OCI-LY7 (cell line): ENCODE measurements around the gene FAAP100. TPM values are rescaled to one million over a fixed set of nuclear protein-coding genes. Genes with fewer than 3 reads are reported as not detected.
"Not testable (repeated sequence)": the region's sequence is repeated elsewhere in the genome, so short reads cannot be mapped to it uniquely, and the experiment has no call there.

Experiments
- BruUV-seq: library from RNA; stranded (reverse); fragments of 400-500 nt; replicated peaks from 2 replicates; lab custom pipeline; 2021; lab: Mats Ljungman, UMichigan
- CTCF ChIA-PET: fragments of 300-600 bp; sonication (Branson Sonifier 250); formaldehyde crosslinking; loops from one replicate; lab custom pipeline; 2022; ENCODE audit warnings: antibody characterized with exemption; ENCODE audit not compliant: unreplicated experiment; lab: Charles Lee
- POLR2A ChIA-PET: fragments of 300-600 bp; sonication (Branson Sonifier 250); formaldehyde crosslinking; loops from one replicate; lab custom pipeline; 2022; ENCODE audit warnings: antibody characterized with exemption; lab: Charles Lee
- DNase-seq: peaks from one replicate; pipeline ENCODE4 v3.0.0-alpha.2; 2015; ENCODE audit warnings: low spot score
- H2AFZ ChIP-seq: fragments of 200-600 bp; sonication (generic), shearing (Covaris generic); 2 replicates; pipeline ENCODE4 v1.6.1; 2014; ENCODE audit warnings: mild to moderate bottlenecking, antibody characterized with exemption, low read length, moderate library complexity
- H3K27ac ChIP-seq: fragments of 200-600 bp; sonication (generic); 2 replicates; pipeline ENCODE4 v1.5.1; 2014; ENCODE audit warnings: mixed run types, low read depth, mild to moderate bottlenecking, moderate library complexity, low read length, inconsistent platforms; ENCODE audit not compliant: poor library complexity, severe bottlenecking
- H3K36me3 ChIP-seq: fragments of 200-600 bp; sonication (generic); 2 replicates; pipeline ENCODE4 v1.6.1; 2014; ENCODE audit warnings: mild to moderate bottlenecking, antibody characterized with exemption, low read length, moderate library complexity, mixed read lengths; ENCODE audit not compliant: insufficient read depth
- H3K4me1 ChIP-seq: fragments of 200-600 bp; sonication (generic); 2 replicates; pipeline ENCODE4 v1.5.1; 2014; ENCODE audit warnings: mild to moderate bottlenecking, low read length; ENCODE audit not compliant: insufficient read depth, poor library complexity, severe bottlenecking
- H3K4me2 ChIP-seq: fragments of 200-600 bp; sonication (generic); 2 replicates; pipeline ENCODE4 v1.6.1; 2014; ENCODE audit warnings: mild to moderate bottlenecking, low read length
- H3K4me3 ChIP-seq: fragments of 200-600 bp; sonication (generic); 2 replicates; pipeline ENCODE4 v1.5.1; 2014; ENCODE audit warnings: mild to moderate bottlenecking, low read depth, low read length; ENCODE audit not compliant: poor library complexity, severe bottlenecking
- H3K79me2 ChIP-seq: fragments of 200-600 bp; sonication (generic); 2 replicates; pipeline ENCODE4 v1.6.1; 2016; ENCODE audit warnings: low read depth, mild to moderate bottlenecking, low read length, moderate library complexity, mixed read lengths; ENCODE audit not compliant: insufficient read depth
- H3K9me2 ChIP-seq: fragments of 200-600 bp; sonication (generic); 2 replicates; pipeline ENCODE4 v1.6.1; 2016; ENCODE audit warnings: mild to moderate bottlenecking, low read length, mixed read lengths; ENCODE audit not compliant: insufficient read depth
- H3K9me3 ChIP-seq: fragments of 200-600 bp; sonication (generic); 2 replicates; pipeline ENCODE4 v1.6.1; 2014; ENCODE audit warnings: mild to moderate bottlenecking, mixed run types, low read length, mixed read lengths
- H4K20me1 ChIP-seq: fragments of 200-600 bp; sonication (generic); 2 replicates; pipeline ENCODE4 v1.6.1; 2014; ENCODE audit warnings: mild to moderate bottlenecking, antibody characterized with exemption, low read length, moderate library complexity, mixed read lengths; ENCODE audit not compliant: insufficient read depth
- EZH2phosphoT487 ChIP-seq: fragments of 200-600 bp; sonication (generic); IDR thresholded peaks from 2 replicates; pipeline ENCODE4 v1.6.1; 2018; ENCODE audit warnings: low read depth, borderline replicate concordance, mild to moderate bottlenecking, mixed run types, antibody characterized with exemption, low read length, moderate library complexity, mixed read lengths
- intact Hi-C: fragments of 100-400 bp; cut with micrococcal nuclease; formaldehyde crosslinking; loops from one replicate; pipeline ENCODE4 v1.10.0; 2022; ENCODE audit not compliant: unreplicated experiment
- total RNA-seq, 2 experiments: library from RNA; depleted of rRNA in 1 of 2; stranded (reverse); fragments of >200 nt in 1 of 2; shearing (Covaris generic) in 1 of 2; gene quantifications; 2 replicates each; pipeline ENCODE4 v1.2.3, GENCODE V29; 2014 to 2022
- TF ChIP-seq, protein P1 (sequence below): fragments of 200-600 bp; sonication (generic); conservative IDR thresholded peaks from 2 replicates; pipeline ENCODE4 v1.5.1; 2014; ENCODE audit warnings: mild to moderate bottlenecking, antibody characterized with exemption, low read length, moderate library complexity, mixed read lengths

FAAP100 gene
- total RNA-seq, 2 experiments from 2014 or later: 65.2 to 74.2 TPM

DNA sequence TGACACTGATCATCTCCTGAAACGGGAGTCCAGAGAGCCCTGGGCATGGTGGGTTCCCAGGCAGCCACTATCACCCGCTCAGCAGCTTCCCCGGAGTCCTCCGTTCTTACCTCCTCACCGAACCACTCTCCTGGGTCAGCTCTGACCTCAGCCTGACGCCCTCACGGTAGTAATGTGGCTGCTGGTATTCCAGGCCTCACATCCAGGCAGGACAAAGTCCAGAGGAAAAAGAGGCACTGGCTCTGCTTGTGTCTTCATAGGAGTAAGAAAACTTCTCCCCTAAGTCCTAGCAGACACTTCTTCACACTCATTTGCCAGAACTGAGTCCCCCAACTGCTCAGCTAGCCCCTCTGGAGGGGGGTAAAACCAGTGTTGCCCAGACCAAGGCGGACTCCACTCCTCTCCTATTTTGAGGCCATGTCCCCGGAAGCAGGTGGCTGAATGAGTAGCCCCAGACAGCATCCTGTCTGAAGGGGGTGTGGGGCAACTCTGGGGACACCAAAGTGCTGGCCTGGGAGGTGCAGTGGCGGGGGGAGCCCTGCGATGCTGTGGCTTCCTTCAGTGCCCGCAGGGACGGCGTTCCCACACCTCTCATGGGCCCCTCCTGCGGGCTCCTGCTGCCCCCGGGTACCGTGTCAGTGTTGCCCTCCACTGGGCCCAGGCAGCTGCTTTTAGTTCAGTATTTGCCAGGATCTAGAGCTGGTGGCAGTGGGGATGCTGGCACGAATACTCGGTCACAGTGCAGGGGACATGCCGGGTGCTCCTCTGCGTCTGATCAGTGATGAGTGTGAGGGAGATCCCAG is 18.6 kb downstream of the FAAP100 start:
- Histone ChIP-seq H3K27ac (peak overlapping the region; percentile 22), H3K79me2 (no peaks in the 10 kb centered on the region), H3K4me2 (peak overlapping the region; percentile 35), H3K4me1 (peaks cover 14% of the 10 kb centered on the region), H2AFZ (no peak overlapping the region), H3K9me2 (no peaks in the 10 kb centered on the region), H3K9me3 (no peaks in the 10 kb centered on the region), H4K20me1 (no peaks in the 10 kb centered on the region), H3K4me3 (no peak overlapping the region), H3K36me3 (no peaks in the 10 kb centered on the region)
- BruUV-seq: no TSS peak
- intact Hi-C loops: no loop called here
- ChIA-PET POLR2A (interaction anchor here (1.0 kb wide), 1 partner anchor 10 kb away, joined by 3 read pairs; no protein-coding TSS in a partner anchor), CTCF (no interaction called here)
- no peak for TF ChIP-seq EZH2phosphoT487
- TF ChIP-seq, protein P1, sequence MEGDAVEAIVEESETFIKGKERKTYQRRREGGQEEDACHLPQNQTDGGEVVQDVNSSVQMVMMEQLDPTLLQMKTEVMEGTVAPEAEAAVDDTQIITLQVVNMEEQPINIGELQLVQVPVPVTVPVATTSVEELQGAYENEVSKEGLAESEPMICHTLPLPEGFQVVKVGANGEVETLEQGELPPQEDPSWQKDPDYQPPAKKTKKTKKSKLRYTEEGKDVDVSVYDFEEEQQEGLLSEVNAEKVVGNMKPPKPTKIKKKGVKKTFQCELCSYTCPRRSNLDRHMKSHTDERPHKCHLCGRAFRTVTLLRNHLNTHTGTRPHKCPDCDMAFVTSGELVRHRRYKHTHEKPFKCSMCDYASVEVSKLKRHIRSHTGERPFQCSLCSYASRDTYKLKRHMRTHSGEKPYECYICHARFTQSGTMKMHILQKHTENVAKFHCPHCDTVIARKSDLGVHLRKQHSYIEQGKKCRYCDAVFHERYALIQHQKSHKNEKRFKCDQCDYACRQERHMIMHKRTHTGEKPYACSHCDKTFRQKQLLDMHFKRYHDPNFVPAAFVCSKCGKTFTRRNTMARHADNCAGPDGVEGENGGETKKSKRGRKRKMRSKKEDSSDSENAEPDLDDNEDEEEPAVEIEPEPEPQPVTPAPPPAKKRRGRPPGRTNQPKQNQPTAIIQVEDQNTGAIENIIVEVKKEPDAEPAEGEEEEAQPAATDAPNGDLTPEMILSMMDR: no peak
- DNase-seq: peak; percentile 49

DNA sequence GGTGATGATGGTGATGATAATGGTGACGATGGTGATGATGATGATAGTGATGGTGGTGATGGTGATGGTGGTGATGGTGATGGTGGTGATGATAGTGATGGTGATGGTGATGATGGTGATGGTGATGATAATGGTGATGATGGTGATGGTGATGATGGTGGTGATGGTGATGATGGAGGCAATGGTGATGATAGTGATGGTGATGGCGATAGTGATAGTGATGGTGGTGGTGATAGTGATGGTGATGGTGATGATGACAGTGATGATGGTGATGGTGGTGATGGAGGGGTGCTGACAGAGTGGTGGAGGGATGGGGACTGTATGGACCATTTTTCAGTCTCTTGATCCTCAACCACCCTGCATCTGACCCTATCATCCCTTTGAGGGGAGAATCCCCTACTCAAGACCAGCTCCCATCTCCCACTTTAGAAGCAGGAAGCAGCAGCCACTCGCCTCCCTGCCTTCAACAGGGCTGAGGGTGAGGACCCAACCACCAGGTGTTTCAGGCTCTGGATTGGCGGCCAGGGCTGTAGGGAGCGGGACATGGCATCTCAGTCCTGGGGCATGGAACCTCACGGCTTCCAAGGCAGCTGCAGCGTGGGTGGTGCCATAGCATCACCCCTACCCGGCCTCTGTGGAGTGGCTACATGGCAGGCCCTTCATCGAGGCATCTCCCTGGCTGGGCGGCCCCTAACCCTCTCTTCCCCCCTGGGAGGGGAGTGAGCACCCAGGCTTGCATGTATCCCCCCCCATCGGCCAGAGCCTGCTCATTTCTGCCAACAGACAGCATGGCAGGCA is 19.5 kb downstream of the FAAP100 start:
- BruUV-seq: no TSS peak
- H3K4me1 ChIP-seq: peaks cover 14% of the 10 kb centered on the region
- H3K27ac ChIP-seq: no peak overlapping the region
- H3K79me2 ChIP-seq: no peaks in the 10 kb centered on the region
- H3K36me3 ChIP-seq: no peaks in the 10 kb centered on the region
- no peak for TF ChIP-seq EZH2phosphoT487
- TF ChIP-seq, protein P1: no peak
- CTCF ChIA-PET: no interaction called here
- POLR2A ChIA-PET: no interaction called here
- no peak overlapping the region for H2AFZ ChIP-seq
- H4K20me1 ChIP-seq: no peaks in the 10 kb centered on the region
- intact Hi-C loops: no loop called here
- no peak overlapping the region for H3K4me3 ChIP-seq
- peak overlapping the region; percentile 35; the same call in 1 of the 2 replicates for H3K4me2 ChIP-seq
- H3K9me2 ChIP-seq: no peaks in the 10 kb centered on the region
- no peak for DNase-seq
- H3K9me3 ChIP-seq: no peaks in the 10 kb centered on the region

DNA sequence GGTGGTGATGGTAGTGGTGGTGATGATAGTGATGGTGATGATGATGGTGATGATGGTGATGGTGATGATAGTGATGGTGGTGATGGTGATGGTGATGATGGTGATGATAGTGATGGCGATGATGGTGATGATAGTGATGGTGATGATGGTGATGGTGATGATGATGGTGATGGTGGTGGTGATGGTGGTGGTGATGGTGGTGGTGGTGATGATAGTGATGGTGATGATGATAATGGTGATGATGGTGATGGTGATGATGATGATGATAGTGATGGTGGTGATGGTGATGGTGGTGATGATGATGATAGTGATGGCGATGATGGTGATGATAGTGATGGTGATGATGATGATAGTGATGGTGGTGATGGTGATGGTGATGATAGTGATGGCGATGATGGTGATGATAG is 20.2 kb downstream of the FAAP100 start:
- H3K36me3 ChIP-seq, POLR2A ChIA-PET, H2AFZ ChIP-seq, H3K4me3 ChIP-seq, DNase-seq, H4K20me1 ChIP-seq, H3K9me2 ChIP-seq, CTCF ChIA-PET, H3K4me2 ChIP-seq, H3K9me3 ChIP-seq, BruUV-seq, H3K27ac ChIP-seq, H3K79me2 ChIP-seq, intact Hi-C loops: not testable (repeated sequence)
- H3K4me1 ChIP-seq: peaks cover 14% of the 10 kb centered on the region

DNA sequence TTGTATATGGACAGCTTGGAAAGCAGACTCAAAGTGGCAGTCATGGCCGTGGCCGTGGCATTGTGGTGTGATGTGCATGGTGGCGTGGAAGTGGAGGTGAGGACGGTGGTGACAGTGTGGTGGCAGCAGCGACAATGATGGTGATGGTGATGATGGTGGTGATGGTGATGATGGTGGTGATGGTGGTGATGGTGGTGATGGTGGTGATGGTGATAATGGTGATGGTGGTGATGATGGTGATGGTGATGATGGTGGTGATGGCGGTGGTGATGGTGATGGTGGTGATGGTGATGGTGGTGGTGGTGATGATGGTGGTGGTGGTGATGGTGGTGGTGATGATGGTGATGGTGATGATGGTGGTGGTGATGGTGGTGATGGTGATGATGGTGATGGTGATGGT is 21.1 kb downstream of the FAAP100 start:
- H3K4me3 ChIP-seq, H3K27ac ChIP-seq, H3K36me3 ChIP-seq, intact Hi-C loops, H3K9me2 ChIP-seq, POLR2A ChIA-PET, H3K79me2 ChIP-seq, H2AFZ ChIP-seq, H3K4me2 ChIP-seq, H3K9me3 ChIP-seq, H4K20me1 ChIP-seq, DNase-seq, CTCF ChIA-PET: not testable (repeated sequence)
- TSS peak; percentile 74 for BruUV-seq
- peaks cover 14% of the 10 kb centered on the region for H3K4me1 ChIP-seq
